ENCODE measurements around the gene LCN10.

Gene LCN10

GRCh38 chr9:136754059-136754572, 11.4 kb upstream of the LCN10 start:
- FAIRE-seq = no peak

- FAIRE-seq = no peak
Measured at GRCh38 chr9:136753371-136754058, 10.8 kb upstream of the LCN10 start.

- no peak for FAIRE-seq
Measured at GRCh38 chr9:136751814-136752213, 9.1 kb upstream of the LCN10 start.

GRCh38 chr9:136751244-136751643, 8.5 kb upstream of the LCN10 start:
- FAIRE-seq = no peak

GRCh38 chr9:136750526-136750925, 7.8 kb upstream of the LCN10 start:
- no peak for FAIRE-seq

GRCh38 chr9:136748666-136749611, 6.2 kb upstream of the LCN10 start:
- FAIRE-seq = no peak

- no peak for FAIRE-seq
Measured at GRCh38 chr9:136748201-136748600, 5.5 kb upstream of the LCN10 start, which contains the start of gene LCN6. Gene LCN6 (minus strand): TSS chr9:136748525. CDS start chr9:136748483, 42 bp downstream.

- no peak for FAIRE-seq
Measured at GRCh38 chr9:136747161-136748060, 4.7 kb upstream of the LCN10 start.

- FAIRE-seq = no peak
Measured at GRCh38 chr9:136746621-136747020, 3.9 kb upstream of the LCN10 start.

GRCh38 chr9:136746155-136746490, 3.4 kb upstream of the LCN10 start:
- FAIRE-seq = no peak

- no peak for FAIRE-seq
Measured at GRCh38 chr9:136745389-136746154, 2.8 kb upstream of the LCN10 start.

GRCh38 chr9:136744773-136745172, 2.0 kb upstream of the LCN10 start:
- FAIRE-seq = no peak

GRCh38 chr9:136743639-136744211, 985 bp upstream of the LCN10 start:
- FAIRE-seq = no peak

GRCh38 chr9:136741883-136742571, 713 bp downstream of the LCN10 start:
- FAIRE-seq = no peak

- no peak for FAIRE-seq
Measured at GRCh38 chr9:136740971-136741882, 1.5 kb downstream of the LCN10 start.

- no peak for FAIRE-seq
Measured at GRCh38 chr9:136740491-136740890, 2.2 kb downstream of the LCN10 start.

- FAIRE-seq = no peak
Measured at GRCh38 chr9:136740069-136740468, 2.7 kb downstream of the LCN10 start.

GRCh38 chr9:136739509-136739908, 3.2 kb downstream of the LCN10 start:
- no peak for FAIRE-seq

- no peak for FAIRE-seq
Measured at GRCh38 chr9:136738960-136739359, 3.8 kb downstream of the LCN10 start.
